Fibroblast of pulmonary artery (primary cell): ENCODE measurements around the gene ACTL9.

Experiments used
- DNase-seq: peaks from one replicate; pipeline ENCODE4 v3.0.0-alpha.2; 2010; ENCODE audit warnings: low read depth
- H3K4me3 ChIP-seq: replicated peaks from 2 replicates; pipeline ENCODE4 v1.5.1; 2011; ENCODE audit warnings: low read depth, mild to moderate bottlenecking, control low read depth, low read length, moderate library complexity
- TF ChIP-seq, protein P1 (sequence below): IDR thresholded peaks from 2 replicates; pipeline ENCODE4 v1.5.1; 2011; ENCODE audit warnings: mild to moderate bottlenecking, control low read depth, low read length, inconsistent platforms; ENCODE audit errors: missing control alignments

The ACTL9 gene

DNA sequence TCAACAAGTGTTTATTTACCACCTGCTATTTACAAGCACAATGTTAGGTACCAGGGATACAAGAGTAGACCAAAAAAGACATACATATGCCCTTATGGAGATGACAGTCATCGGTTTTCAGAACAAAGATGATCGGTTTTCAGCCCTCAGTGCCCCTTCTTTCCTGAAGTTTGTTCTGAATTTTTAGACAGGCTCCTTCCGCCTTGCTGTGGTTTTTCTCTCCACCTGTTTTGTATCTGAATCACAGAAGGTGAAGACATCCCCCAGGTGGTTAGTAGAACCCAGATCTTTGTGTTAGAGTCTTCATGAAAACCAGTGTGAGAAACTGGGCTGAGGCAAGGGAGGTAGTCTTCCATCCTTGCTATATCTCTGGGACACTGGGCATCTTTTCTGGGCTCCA, 23.5 kb downstream of the ACTL9 start:
- TF ChIP-seq, protein P1, sequence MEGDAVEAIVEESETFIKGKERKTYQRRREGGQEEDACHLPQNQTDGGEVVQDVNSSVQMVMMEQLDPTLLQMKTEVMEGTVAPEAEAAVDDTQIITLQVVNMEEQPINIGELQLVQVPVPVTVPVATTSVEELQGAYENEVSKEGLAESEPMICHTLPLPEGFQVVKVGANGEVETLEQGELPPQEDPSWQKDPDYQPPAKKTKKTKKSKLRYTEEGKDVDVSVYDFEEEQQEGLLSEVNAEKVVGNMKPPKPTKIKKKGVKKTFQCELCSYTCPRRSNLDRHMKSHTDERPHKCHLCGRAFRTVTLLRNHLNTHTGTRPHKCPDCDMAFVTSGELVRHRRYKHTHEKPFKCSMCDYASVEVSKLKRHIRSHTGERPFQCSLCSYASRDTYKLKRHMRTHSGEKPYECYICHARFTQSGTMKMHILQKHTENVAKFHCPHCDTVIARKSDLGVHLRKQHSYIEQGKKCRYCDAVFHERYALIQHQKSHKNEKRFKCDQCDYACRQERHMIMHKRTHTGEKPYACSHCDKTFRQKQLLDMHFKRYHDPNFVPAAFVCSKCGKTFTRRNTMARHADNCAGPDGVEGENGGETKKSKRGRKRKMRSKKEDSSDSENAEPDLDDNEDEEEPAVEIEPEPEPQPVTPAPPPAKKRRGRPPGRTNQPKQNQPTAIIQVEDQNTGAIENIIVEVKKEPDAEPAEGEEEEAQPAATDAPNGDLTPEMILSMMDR: no peak
- H3K4me3 ChIP-seq: no peak overlapping the region
- DNase-seq: no peak

DNA sequence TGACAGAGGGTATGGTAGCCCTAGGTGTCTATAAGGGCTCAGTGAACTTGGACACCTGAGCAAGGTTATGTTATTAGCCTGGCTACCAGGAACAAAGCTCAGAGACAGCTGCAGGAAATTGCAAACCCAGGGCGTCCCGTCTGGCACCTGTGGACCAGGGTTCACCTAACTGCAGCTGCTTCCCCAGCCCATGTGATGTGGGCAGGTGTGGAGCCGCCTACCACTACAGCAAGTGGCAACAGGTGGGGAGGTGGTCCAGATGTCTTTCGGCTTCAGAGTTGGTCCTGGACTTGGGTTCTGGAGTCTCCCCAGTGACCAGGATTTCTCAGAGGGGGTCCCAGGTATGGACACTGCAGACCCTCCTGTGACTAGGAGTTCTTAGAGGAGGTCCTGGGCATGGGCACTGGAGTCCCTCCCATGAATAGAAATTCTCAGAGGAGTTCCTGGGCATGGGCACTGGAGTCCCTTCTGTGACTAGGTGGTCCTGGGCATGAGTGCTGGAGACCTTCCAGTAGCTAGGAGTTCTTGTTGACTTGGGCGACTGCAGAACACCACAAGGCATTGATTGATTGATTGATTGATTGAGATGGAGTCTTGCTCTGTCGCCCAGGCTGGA, 25.2 kb downstream of the ACTL9 start:
- TF ChIP-seq, protein P1: no peak
- H3K4me3 ChIP-seq: no peak overlapping the region
- DNase-seq: no peak

DNA sequence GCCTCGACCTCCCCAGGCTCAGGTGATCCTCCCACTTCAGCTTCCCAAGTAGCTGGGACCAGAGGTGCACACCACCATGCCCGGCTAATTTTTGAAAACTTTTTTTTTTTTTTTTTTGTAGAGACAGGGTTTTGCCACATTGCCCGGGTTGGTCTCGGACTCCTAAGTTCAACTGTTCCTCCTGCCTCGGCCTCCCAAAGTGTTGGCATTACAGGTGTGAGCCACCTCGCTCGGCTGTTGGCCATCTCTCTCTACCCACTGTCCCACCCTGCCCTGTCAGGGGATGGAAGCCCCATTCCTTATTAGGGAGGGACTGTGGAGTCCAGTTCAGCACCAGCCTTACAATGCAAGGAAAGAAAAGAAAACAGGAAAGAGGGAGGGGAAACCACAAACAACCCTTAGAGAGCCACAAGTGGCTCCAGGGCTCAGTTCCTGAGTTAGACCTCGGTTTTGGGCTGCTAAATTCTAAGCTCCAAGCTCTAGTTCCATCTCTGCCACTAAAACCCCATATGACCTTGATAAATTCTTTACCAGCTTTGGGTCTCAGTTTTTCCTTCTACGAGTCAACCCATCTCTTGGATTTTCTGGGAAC, 31.7 kb downstream of the ACTL9 start:
- TF ChIP-seq, protein P1: no peak
- DNase-seq: no peak
- H3K4me3 ChIP-seq: no peak overlapping the region

DNA sequence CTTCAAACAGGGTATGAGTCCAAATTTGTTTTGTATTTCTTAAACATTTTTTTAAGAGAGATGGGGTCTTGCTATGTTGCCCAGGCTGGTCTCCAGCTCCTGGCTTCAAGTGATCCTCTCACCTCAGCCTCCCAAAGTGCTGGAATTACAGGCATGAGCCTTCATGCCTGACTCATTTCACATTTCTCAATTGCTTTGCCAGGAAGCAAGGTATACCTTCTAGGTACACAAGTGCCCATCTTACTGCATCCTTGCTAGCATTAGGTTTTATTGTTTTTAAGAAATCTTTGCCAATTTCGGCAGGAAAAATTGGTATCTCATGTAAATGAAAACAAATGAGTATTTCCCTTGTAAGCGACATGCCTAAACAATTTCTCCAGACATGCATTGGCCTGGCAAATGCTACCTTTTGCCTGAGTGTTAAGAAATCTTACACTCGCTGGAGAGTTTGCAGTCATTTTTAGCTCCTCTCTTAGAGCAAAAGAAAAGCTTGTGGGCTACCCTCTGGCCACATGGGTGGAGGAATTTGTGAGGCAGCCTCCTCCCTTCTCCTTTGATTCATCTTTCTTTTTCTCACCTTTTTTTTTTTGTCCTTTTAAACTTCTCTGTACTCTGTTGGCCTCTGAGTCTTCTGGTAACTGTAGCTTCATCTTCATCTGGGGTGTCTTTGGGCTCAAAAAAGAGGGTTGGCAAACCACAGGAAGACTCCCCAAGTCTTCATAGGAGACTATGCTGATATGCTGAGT, 33.0 kb downstream of the ACTL9 start:
- TF ChIP-seq, protein P1: no peak
- no peak overlapping the region for H3K4me3 ChIP-seq
- no peak for DNase-seq

DNA sequence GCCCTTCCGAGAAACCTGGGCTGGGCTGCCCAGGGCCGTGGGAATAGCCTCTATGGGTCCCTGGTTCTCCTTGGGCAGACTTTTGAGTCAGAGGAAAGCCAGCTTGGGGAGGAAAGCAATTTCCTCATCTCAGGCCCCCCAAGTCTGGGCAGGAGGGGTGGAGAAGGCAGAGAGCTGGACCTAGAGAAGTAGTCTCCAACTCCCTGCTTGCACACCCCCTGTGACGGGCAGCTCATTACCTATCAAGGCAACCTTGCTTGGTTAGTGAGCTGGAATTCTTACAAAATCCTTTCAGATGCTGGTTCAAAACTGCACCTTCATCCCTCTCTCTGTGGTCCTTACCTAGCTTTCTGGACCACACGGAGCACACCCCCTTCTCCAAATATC, 33.9 kb downstream of the ACTL9 start:
- TF ChIP-seq, protein P1: no peak
- DNase-seq: no peak
- H3K4me3 ChIP-seq: no peak overlapping the region

DNA sequence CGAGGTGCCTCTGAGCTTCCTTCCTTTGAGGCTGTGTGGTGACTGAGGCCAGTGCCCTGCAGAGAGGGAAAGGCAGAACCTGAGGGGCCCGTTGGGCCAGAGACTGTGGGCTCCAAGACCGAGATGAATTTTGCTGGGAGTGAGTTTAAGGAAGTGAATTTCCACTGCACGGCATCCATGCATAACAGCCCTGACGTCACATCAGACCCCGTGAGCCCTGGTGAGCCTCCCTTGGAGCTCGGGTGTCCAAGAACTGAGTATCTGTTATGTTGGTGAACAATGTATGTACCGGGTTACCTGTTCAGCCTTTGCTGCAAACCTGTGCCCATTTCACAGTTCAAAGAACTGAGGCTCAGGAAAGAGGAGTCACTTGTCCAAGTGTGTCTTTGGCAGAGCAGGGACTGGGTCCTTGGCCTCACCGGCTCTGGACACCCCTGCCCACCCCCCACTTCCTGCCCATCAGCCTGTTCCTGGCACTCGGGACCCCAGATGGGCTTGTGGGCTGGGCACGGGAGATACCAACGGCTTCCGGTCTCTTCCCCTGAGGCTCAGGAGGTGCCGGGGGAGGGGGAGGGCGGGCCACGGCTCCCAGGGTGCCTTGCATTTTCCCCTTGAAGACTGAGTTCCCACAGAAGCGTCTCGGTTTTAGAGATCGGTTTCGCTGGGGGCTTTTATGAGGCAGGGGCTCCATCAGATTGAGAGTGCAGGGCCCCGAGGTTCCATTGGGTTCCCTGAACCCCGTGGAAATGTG, 34.5 kb downstream of the ACTL9 start:
- no peak overlapping the region for H3K4me3 ChIP-seq
- no peak for DNase-seq
- TF ChIP-seq, protein P1: no peak
